ENCODE data around the gene USP9X. TPM values are rescaled to one million over a fixed set of nuclear protein-coding genes. Genes with fewer than 3 reads are reported as not detected.

The USP9X gene
- total and polyA plus RNA-seq, 9 of the 15 experiments (the other 6 are each of a cell fraction or from before 2014, with no cell fraction given): 10.9 to 47.8 (median 29.5) TPM

DNA sequence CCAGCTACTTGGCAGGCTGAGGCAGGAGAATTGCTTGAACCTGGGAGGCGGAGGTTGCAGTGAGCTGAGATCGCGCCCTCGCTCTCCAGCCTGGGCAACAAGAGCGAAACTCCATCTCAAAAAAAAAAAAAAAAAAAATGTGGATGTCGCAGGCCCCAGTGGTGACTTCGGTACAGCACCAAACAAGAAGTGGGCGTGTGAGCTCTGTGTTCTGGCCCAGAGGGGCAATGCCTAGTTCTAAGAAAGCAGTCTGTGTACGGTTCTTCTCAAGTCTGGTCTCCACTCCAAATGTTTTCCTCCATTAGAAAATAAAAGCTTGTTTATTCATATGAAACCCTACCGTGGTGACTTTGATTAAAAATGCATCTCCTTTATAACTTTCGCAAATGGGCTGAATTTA, 156.7 kb downstream of the USP9X start:
- ChIA-PET CTCF (ENCODE audit: low intra/inter-chr PET ratio) (no interaction called here), POLR2A (no interaction called here)
- no peaks in the 10 kb centered on the region for H3K79me2 ChIP-seq (ENCODE audit: control insufficient read depth, insufficient read depth, low read length)
- H2AFZ ChIP-seq (ENCODE audit: low read depth, low read length): no peak overlapping the region
- intact Hi-C loops (cut with micrococcal nuclease) (no loop called here), in situ Hi-C loops (cut with MboI) (no loop called here)
- WGBS (ENCODE audit: insufficient coverage, low coverage, missing lambda C conversion rate): 71% methylated on average over 7 of the region's 11 CpGs
- no peaks in the 10 kb centered on the region for H3K9me1 ChIP-seq (ENCODE audit: control insufficient read depth, insufficient read depth, low read length)
- H4K20me1 ChIP-seq (replicated peaks; ENCODE audit: control insufficient read depth, insufficient read depth, low read length): no peaks in the 10 kb centered on the region
- no peak overlapping the region for H3K4me3 ChIP-seq
- no peaks in the 10 kb centered on the region for H3K9me3 ChIP-seq (replicated peaks; ENCODE audit: control insufficient read depth, insufficient read depth, low read depth, low read length)
- no peak overlapping the region for H3K4me2 ChIP-seq (ENCODE audit: insufficient read depth, low read length)
- no peaks in the 10 kb centered on the region; a peak in 1 of 5 replicates for H3K4me1 ChIP-seq (replicated peaks in 1 of 2; ENCODE audit: control insufficient read depth in 2 of 2, insufficient read depth in 2 of 2, low read length in 2 of 2)
- no peak for ATAC-seq
- FAIRE-seq: no peak
- H3K27me3 ChIP-seq (ENCODE audit: control insufficient read depth in 2 of 2, insufficient read depth in 2 of 2, low read length in 2 of 2): no peaks in the 10 kb centered on the region
- no peak overlapping the region for H3K9ac ChIP-seq (ENCODE audit: insufficient read depth in 1 of 2, low read depth in 2 of 2, low read length in 2 of 2)
- DNase-seq (ENCODE audit: extremely low read depth in 1 of 4, low spot score in 3 of 4): no peak
- no peaks in the 10 kb centered on the region for H3K36me3 ChIP-seq (ENCODE audit: control insufficient read depth, insufficient read depth, low read length)
- TF ChIP-seq ZNF445 (CRISPR knock-in tag; IDR thresholded peaks at IDR 0.05; ENCODE audit: low read depth): no peak
- no peak for TF ChIP-seq GABPA (tag; conservative IDR thresholded peaks at IDR 0.05; ENCODE audit: low read depth)
- TF ChIP-seq, protein P1, sequence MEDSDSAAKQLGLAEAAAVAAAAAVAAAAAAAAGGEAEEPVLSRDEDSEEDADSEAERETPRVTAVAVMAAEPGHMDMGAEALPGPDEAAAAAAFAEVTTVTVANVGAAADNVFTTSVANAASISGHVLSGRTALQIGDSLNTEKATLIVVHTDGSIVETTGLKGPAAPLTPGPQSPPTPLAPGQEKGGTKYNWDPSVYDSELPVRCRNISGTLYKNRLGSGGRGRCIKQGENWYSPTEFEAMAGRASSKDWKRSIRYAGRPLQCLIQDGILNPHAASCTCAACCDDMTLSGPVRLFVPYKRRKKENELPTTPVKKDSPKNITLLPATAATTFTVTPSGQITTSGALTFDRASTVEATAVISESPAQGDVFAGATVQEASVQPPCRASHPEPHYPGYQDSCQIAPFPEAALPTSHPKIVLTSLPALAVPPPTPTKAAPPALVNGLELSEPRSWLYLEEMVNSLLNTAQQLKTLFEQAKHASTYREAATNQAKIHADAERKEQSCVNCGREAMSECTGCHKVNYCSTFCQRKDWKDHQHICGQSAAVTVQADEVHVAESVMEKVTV (CRISPR knock-in tag; IDR thresholded peaks at IDR 0.05): no peak
- TF ChIP-seq ZFX (CRISPR knock-in tag; IDR thresholded peaks at IDR 0.05): no peak
- TF ChIP-seq, protein P2, sequence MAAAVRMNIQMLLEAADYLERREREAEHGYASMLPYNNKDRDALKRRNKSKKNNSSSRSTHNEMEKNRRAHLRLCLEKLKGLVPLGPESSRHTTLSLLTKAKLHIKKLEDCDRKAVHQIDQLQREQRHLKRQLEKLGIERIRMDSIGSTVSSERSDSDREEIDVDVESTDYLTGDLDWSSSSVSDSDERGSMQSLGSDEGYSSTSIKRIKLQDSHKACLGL (CRISPR knock-in tag; IDR thresholded peaks at IDR 0.05; ENCODE audit: borderline replicate concordance, poor library complexity, severe bottlenecking): no peak
- TF ChIP-seq ARID2 (IDR thresholded peaks at IDR 0.05): no peak
- TF ChIP-seq ZNF274 (IDR thresholded peaks at IDR 0.05; ENCODE audit: borderline replicate concordance, low read depth, low read length): no peak
- TF ChIP-seq NCOR1 (IDR thresholded peaks at IDR 0.05): no peak
- TF ChIP-seq, protein P3, sequence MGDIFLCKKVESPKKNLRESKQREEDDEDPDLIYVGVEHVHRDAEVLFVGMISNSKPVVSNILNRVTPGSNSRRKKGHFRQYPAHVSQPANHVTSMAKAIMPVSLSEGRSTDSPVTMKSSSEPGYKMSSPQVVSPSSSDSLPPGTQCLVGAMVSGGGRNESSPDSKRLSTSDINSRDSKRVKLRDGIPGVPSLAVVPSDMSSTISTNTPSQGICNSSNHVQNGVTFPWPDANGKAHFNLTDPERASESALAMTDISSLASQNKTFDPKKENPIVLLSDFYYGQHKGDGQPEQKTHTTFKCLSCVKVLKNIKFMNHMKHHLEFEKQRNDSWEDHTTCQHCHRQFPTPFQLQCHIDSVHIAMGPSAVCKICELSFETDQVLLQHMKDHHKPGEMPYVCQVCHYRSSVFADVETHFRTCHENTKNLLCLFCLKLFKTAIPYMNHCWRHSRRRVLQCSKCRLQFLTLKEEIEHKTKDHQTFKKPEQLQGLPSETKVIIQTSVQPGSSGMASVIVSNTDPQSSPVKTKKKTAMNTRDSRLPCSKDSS (IDR thresholded peaks at IDR 0.05; ENCODE audit: low read depth, partially characterized antibody): no peak
- TF ChIP-seq MEF2D (tag; conservative IDR thresholded peaks at IDR 0.05; ENCODE audit: low read depth): no peak
- no peak for TF ChIP-seq MAFG (tag; conservative IDR thresholded peaks at IDR 0.05)
- TF ChIP-seq ZNF175 (CRISPR knock-in tag; IDR thresholded peaks at IDR 0.05; ENCODE audit: low read depth): no peak
- no peak overlapping the region for H3K27ac ChIP-seq (ENCODE audit: extremely low read depth, low read depth, low read length)
- BruUV-seq (replicated peaks): no TSS peak
